ENCODE data around the gene FSTL3. TPM values are rescaled to one million over a fixed set of nuclear protein-coding genes. Genes with fewer than 3 reads are reported as not detected.
A peak's percentile ranks its signal among the peaks of the same experiment; 100 is the strongest.

FSTL3 gene
- total and polyA plus RNA-seq, 2 of the 13 experiments (the other 11 are each of a cell fraction or from before 2014, with no cell fraction given): 13.5 to 15.6 TPM

GRCh38 chr19:662962-663681 is 13.1 kb upstream of the FSTL3 start, which contains the start of gene RNF126 (continued):
- TF ChIP-seq GLI4 (CRISPR knock-in tag; IDR thresholded peaks at IDR 0.05; ENCODE audit: borderline replicate concordance): no peak
- no peak for TF ChIP-seq KLF13 (CRISPR knock-in tag; IDR thresholded peaks at IDR 0.05)
- no peak for TF ChIP-seq BRCA1 (CRISPR knock-in tag; IDR thresholded peaks at IDR 0.05)
- no peak for TF ChIP-seq ASH2L (IDR thresholded peaks at IDR 0.05; ENCODE audit: insufficient read length, low read depth, low read length)
- TF ChIP-seq ZNF275 (CRISPR knock-in tag; IDR thresholded peaks at IDR 0.05; ENCODE audit: borderline replicate concordance): no peak
- TF ChIP-seq PPARG (CRISPR knock-in tag; conservative IDR thresholded peaks at IDR 0.05): no peak
- peak; percentile 38 for TF ChIP-seq MED1 (CRISPR knock-in tag; IDR thresholded peaks at IDR 0.05)
- TF ChIP-seq ZNF12 (CRISPR knock-in tag; IDR thresholded peaks at IDR 0.05): no peak
- TF ChIP-seq ZFP36L1 (CRISPR knock-in tag; IDR thresholded peaks at IDR 0.05): no peak
- TF ChIP-seq ZNF567 (CRISPR knock-in tag; IDR thresholded peaks at IDR 0.05; ENCODE audit: borderline replicate concordance): no peak; the same call in 1 of the 2 replicates
- TF ChIP-seq ZNF101 (CRISPR knock-in tag; IDR thresholded peaks at IDR 0.05; ENCODE audit: borderline replicate concordance, low read depth): no peak
- no peak for TF ChIP-seq FOXK1 (CRISPR knock-in tag; IDR thresholded peaks at IDR 0.05; ENCODE audit: borderline replicate concordance, low read depth)
- no peak; the same call in 1 of the 2 replicates for TF ChIP-seq GATAD1 (CRISPR knock-in tag; IDR thresholded peaks at IDR 0.05)
- TF ChIP-seq, protein P1, sequence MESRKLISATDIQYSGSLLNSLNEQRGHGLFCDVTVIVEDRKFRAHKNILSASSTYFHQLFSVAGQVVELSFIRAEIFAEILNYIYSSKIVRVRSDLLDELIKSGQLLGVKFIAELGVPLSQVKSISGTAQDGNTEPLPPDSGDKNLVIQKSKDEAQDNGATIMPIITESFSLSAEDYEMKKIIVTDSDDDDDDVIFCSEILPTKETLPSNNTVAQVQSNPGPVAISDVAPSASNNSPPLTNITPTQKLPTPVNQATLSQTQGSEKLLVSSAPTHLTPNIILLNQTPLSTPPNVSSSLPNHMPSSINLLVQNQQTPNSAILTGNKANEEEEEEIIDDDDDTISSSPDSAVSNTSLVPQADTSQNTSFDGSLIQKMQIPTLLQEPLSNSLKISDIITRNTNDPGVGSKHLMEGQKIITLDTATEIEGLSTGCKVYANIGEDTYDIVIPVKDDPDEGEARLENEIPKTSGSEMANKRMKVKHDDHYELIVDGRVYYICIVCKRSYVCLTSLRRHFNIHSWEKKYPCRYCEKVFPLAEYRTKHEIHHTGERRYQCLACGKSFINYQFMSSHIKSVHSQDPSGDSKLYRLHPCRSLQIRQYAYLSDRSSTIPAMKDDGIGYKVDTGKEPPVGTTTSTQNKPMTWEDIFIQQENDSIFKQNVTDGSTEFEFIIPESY (CRISPR knock-in tag; IDR thresholded peaks at IDR 0.05): peak; percentile 70; the same call in 1 of the 2 replicates
- no peak for TF ChIP-seq ZNF816 (CRISPR knock-in tag; IDR thresholded peaks at IDR 0.05; ENCODE audit: borderline replicate concordance)
- 0 out of 2 replicates have a peak, but pooled peaks have one; percentile 20 for TF ChIP-seq ZNF607 (CRISPR knock-in tag; IDR thresholded peaks at IDR 0.05; ENCODE audit: borderline replicate concordance)
- no peak for TF ChIP-seq TARDBP (CRISPR knock-in tag; IDR thresholded peaks at IDR 0.05)
- TF ChIP-seq, protein P2, sequence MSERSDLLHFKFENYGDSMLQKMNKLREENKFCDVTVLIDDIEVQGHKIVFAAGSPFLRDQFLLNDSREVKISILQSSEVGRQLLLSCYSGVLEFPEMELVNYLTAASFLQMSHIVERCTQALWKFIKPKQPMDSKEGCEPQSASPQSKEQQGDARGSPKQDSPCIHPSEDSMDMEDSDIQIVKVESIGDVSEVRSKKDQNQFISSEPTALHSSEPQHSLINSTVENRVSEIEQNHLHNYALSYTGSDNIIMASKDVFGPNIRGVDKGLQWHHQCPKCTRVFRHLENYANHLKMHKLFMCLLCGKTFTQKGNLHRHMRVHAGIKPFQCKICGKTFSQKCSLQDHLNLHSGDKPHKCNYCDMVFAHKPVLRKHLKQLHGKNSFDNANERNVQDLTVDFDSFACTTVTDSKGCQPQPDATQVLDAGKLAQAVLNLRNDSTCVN (CRISPR knock-in tag; IDR thresholded peaks at IDR 0.05; ENCODE audit: borderline replicate concordance): no peak
- TF ChIP-seq, protein P3, sequence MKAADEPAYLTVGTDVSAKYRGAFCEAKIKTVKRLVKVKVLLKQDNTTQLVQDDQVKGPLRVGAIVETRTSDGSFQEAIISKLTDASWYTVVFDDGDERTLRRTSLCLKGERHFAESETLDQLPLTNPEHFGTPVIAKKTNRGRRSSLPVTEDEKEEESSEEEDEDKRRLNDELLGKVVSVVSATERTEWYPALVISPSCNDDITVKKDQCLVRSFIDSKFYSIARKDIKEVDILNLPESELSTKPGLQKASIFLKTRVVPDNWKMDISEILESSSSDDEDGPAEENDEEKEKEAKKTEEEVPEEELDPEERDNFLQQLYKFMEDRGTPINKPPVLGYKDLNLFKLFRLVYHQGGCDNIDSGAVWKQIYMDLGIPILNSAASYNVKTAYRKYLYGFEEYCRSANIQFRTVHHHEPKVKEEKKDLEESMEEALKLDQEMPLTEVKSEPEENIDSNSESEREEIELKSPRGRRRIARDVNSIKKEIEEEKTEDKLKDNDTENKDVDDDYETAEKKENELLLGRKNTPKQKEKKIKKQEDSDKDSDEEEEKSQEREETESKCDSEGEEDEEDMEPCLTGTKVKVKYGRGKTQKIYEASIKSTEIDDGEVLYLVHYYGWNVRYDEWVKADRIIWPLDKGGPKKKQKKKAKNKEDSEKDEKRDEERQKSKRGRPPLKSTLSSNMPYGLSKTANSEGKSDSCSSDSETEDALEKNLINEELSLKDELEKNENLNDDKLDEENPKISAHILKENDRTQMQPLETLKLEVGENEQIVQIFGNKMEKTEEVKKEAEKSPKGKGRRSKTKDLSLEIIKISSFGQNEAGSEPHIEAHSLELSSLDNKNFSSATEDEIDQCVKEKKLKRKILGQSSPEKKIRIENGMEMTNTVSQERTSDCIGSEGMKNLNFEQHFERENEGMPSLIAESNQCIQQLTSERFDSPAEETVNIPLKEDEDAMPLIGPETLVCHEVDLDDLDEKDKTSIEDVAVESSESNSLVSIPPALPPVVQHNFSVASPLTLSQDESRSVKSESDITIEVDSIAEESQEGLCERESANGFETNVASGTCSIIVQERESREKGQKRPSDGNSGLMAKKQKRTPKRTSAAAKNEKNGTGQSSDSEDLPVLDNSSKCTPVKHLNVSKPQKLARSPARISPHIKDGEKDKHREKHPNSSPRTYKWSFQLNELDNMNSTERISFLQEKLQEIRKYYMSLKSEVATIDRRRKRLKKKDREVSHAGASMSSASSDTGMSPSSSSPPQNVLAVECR (CRISPR knock-in tag; IDR thresholded peaks at IDR 0.05; ENCODE audit: borderline replicate concordance): peak; percentile 53; the same call in 1 of the 2 replicates
- no peak for TF ChIP-seq RFXANK (CRISPR knock-in tag; IDR thresholded peaks at IDR 0.05)
- no peak for TF ChIP-seq ZEB1 (IDR thresholded peaks at IDR 0.05; ENCODE audit: insufficient replicate concordance, low read depth)
- no peak for TF ChIP-seq SMC3 (IDR thresholded peaks at IDR 0.05; ENCODE audit: low read length)

All from HepG2 (cell line).